ENCODE measurements around the gene CADPS2. TPM values are rescaled to one million over a fixed set of nuclear protein-coding genes. Genes with fewer than 3 reads are reported as not detected.
"Not testable (repeated sequence)": the region's sequence is repeated elsewhere in the genome, so short reads cannot be mapped to it uniquely, and the experiment has no call there.

Gene CADPS2
- total and polyA plus RNA-seq, 7 donors = 4.7 to 13.0 (median 9.5) TPM

DNA sequence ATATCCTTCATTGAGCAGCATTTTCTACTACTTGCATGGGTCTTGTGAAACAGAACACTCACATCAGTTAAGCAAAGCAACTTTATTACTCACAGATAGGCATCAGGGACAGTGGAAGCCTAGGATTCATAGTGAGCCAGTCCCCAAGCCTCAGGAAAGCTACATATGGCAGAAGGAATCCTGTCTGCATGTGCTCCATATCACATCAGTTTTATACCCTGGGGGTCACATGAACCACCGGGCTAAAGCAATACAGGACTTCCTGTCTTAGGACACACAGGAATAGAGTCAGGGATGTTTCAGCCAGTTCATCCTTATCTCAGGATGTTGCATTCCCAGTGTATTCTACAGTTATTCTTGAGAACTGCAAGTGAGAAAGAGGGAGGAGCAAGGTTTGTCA lies 596.8 kb downstream of the CADPS2 start:
- WGBS, 2 donors = 54 to 79% methylated on average over 1 of the region's 1 CpG
- Histone ChIP-seq H3K9me3 (no peaks in the 10 kb centered on the region), H3K27ac (no peak overlapping the region), H3K4me1 (no peaks in the 10 kb centered on the region), H3K27me3 (no peaks in the 10 kb centered on the region), H3K36me3 (no peaks in the 10 kb centered on the region), H3K4me3 (no peak overlapping the region)
- intact Hi-C loops (cut with DNase I) = no loop called here
- no peak for DNase-seq
- no peak for TF ChIP-seq POLR2AphosphoS5 (IDR thresholded peaks at IDR 0.05)
- no peak for TF ChIP-seq POLR2A (IDR thresholded peaks at IDR 0.05)
- TF ChIP-seq EP300 (IDR thresholded peaks at IDR 0.05) = no peak
- TF ChIP-seq, protein P1, sequence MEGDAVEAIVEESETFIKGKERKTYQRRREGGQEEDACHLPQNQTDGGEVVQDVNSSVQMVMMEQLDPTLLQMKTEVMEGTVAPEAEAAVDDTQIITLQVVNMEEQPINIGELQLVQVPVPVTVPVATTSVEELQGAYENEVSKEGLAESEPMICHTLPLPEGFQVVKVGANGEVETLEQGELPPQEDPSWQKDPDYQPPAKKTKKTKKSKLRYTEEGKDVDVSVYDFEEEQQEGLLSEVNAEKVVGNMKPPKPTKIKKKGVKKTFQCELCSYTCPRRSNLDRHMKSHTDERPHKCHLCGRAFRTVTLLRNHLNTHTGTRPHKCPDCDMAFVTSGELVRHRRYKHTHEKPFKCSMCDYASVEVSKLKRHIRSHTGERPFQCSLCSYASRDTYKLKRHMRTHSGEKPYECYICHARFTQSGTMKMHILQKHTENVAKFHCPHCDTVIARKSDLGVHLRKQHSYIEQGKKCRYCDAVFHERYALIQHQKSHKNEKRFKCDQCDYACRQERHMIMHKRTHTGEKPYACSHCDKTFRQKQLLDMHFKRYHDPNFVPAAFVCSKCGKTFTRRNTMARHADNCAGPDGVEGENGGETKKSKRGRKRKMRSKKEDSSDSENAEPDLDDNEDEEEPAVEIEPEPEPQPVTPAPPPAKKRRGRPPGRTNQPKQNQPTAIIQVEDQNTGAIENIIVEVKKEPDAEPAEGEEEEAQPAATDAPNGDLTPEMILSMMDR (IDR thresholded peaks at IDR 0.05) = no peak

DNA sequence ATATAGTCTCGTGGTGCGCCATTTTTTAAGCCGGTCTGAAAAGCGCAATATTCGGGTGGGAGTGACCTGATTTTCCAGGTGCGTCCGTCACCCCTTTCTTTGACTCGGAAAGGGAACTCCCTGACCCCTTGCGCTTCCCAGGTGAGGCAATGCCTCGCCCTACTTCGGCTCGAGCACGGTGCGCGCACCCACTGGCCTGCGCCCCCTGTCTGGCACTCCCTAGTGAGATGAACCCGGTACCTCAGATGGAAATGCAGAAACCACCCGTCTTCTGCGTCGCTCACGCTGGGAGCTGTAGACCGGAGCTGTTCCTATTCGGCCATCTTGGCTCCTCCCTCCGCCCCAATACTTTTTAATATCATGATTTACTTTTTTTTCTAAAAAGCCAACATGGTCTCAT lies 601.7 kb downstream of the CADPS2 start:
- 55 to 85% methylated on average over 16 of the region's 24 CpGs for WGBS, 2 donors
- H3K27ac ChIP-seq; intact Hi-C loops (cut with DNase I); H3K9me3 ChIP-seq; DNase-seq; H3K4me3 ChIP-seq; H3K36me3 ChIP-seq; H3K4me1 ChIP-seq; H3K27me3 ChIP-seq: not testable (repeated sequence)

DNA sequence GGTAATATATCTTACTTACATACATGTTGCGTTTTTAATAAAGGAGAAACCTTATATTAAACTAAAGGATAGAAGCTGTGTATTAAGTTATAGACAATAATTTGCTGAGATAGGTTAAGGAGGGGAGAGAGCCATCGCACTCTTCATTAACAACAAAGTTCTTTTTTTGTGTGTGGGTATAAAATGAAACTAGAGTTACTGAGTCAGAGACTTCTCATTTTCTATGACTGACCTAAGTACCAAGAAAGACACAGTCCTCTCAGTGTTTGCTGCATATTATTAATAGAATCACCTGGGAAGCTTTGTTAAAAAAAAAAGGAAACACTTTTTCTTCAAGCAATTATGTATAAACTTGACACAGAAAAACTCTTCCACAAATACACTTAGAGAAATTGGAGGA lies 613.1 kb downstream of the CADPS2 start:
- 84 to 86% methylated on average over 2 of the region's 2 CpGs for WGBS, 2 donors
- no peak overlapping the region for H3K27ac ChIP-seq
- no peak for TF ChIP-seq EP300 (IDR thresholded peaks at IDR 0.05)
- TF ChIP-seq, protein P1 (IDR thresholded peaks at IDR 0.05) = no peak
- no peak for TF ChIP-seq POLR2A (IDR thresholded peaks at IDR 0.05)
- no peak for TF ChIP-seq POLR2AphosphoS5 (IDR thresholded peaks at IDR 0.05)
- intact Hi-C loops (cut with DNase I) = no loop called here
- H3K36me3 ChIP-seq = no peaks in the 10 kb centered on the region
- DNase-seq = no peak
- H3K4me3 ChIP-seq = no peak overlapping the region
- no peaks in the 10 kb centered on the region for H3K4me1 ChIP-seq
- no peaks in the 10 kb centered on the region for H3K27me3 ChIP-seq
- H3K9me3 ChIP-seq = no peaks in the 10 kb centered on the region

DNA sequence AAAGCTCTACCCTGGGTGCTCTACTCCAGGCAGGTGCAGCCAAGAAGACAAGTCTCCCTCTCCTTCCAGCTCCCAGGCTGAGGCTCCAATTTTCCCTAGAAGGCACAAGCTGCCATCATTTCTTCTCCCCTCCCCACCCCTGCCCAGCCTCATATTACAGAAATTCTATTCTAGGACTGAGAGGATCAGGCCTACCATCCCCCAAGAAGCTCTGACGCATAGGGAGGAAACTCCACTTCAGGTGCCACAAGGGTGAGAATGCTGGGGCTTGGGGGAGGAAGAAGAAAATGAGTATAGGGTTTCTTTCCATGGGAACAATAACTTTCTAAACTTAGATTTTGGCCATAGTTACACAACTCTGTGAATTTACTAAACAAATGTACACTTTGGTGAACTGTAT lies 617.0 kb downstream of the CADPS2 start:
- no peak for TF ChIP-seq POLR2AphosphoS5 (IDR thresholded peaks at IDR 0.05)
- TF ChIP-seq POLR2A (IDR thresholded peaks at IDR 0.05) = no peak
- TF ChIP-seq, protein P1 (IDR thresholded peaks at IDR 0.05) = no peak
- no peak for TF ChIP-seq EP300 (IDR thresholded peaks at IDR 0.05)
- Histone ChIP-seq H3K27ac (no peak overlapping the region), H3K27me3 (no peaks in the 10 kb centered on the region), H3K4me1 (no peaks in the 10 kb centered on the region), H3K9me3 (no peaks in the 10 kb centered on the region), H3K36me3 (no peaks in the 10 kb centered on the region), H3K4me3 (no peak overlapping the region)
- intact Hi-C loops (cut with DNase I) = no loop called here
- 67 to 86% methylated on average over 1 of the region's 1 CpG for WGBS, 2 donors
- DNase-seq = no peak

Small RNAs within 50 kb of the gene (small RNA-seq; reads per million reads assigned to genes)
- 0 reads per million in 3 donors for gene AC006463.1

Other genes starting within 250 kb of the CADPS2 start
- gene RNF133, start 187.3 kb downstream of the CADPS2 start, total RNA-seq = under 1 TPM in 3 of 4 donors, not detected in 1; 0.36 to 0.55 (median 0.49) TPM
- under 1 TPM in 1 of 3 donors, not detected in 2; 0.06 TPM for gene RNF133, start 187.3 kb downstream of the CADPS2 start, polyA plus RNA-seq
- gene RNF148, start 183.5 kb downstream of the CADPS2 start, total RNA-seq = 1 to 10 TPM in 2 of 4 donors, under 1 TPM in 1, not detected in 1; 0.36 to 1.4 (median 1.2) TPM
- under 1 TPM in 1 of 3 donors, not detected in 2; 0.09 TPM for gene RNF148, start 183.5 kb downstream of the CADPS2 start, polyA plus RNA-seq
- gene TAS2R16, start 109.2 kb upstream of the CADPS2 start, total RNA-seq = not detected
- not detected for gene TAS2R16, start 109.2 kb upstream of the CADPS2 start, polyA plus RNA-seq